GM18867 (cell line): ENCODE measurements around the gene KCNQ2.

Source experiments
- ATAC-seq: cut with Tn5 transposase; IDR thresholded peaks from one replicate; pipeline ENCODE4 v1.9.1; 2021; ENCODE audit warnings: mild to moderate bottlenecking, moderate library complexity; ENCODE audit not compliant: unreplicated experiment

The KCNQ2 gene

DNA sequence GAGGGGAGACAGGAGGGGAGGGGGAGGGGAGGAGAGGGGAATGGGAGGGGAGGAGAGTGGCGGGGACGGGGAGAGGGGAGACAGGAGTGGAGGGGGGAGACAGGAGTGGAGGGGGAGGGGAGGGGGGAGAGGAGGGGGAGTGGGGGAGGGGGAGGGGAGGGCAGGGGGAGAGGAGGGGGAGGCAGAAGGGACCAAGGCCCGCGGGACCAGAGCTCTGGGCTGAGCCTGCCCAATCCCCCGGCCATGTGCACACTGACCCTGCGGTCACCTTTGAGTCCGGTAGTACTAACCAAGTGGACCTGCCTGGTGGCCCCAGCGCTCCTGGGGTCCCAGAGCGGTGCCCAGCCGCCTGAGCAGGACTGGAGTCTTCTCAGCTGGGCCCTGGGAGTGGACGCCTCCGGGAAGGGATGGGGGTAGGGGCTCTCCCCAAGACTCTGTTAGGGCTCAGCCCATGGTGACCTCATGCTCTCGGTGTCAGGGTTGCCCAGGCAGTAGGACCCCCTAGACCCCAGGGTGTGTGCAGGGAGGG, 471 bp upstream of the KCNQ2 start:
- ATAC-seq: no peak

DNA sequence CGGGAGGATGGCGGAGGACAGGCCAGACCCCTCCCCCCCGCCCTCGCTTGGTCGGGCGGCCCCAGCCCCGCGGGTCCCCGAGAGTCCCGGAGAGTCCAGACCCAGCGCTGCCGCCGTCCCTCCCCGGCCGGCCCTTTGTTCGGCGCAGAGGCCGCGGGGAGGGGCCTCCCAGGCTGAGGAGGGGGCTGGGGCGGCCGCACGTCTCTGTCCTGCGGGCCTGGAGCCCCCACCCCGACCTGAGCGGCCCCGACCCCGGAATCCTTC, 806 bp downstream of the KCNQ2 start:
- ATAC-seq: no peak

DNA sequence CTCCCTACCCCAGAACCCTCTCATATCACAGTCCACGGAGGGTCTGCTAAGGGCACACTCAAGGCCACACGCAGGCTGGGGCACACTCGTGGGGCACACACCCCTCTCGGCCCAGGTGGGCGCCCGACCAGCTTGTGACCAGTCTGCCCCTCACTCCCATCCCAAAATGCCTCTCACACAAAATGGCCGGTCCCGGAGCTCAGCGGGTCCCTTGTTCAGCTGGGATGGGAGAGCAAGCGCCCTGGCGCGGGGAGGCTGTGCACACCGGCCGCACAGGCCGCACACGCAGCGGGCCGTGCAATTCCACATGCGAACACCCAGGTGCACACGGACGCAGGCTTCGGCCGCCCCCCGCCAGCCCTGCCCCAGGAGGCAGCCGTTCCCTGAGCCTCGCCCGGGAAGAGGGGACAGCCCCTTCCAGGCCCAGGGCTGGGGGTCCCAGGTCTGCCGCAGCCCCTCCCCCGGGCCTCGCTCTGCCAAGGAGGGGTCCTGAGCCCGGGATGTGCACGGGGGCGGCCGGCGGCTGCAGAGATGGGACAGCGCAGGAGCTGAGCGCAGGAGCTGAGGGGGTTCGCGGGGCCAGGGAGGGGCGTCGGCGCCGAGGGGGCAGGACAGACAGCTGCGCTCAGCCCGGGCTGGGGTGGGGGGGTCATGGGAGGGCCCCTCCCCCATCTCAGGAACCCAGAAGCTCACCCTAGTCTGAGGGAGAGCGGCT, 1.3 kb downstream of the KCNQ2 start:
- ATAC-seq: no peak

DNA sequence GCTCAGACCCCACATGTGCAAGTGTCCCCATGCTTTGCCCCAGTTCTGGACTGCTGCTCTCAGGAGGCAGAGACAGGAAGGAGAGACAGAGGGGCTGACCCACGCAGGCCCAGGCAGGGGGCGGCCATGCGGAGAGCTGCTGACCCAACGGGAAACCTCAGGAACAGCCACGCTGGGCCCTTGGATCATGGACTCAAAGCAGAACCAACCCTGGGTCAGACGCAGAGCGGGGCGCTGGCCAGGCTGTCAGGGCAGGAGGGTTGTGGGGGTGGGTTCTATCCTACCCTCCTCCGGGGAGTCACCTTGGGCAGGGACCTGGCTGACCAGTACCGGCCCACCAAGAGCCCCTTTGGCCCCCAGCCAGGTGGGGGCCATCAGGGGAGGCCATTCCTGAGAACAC, 2.0 kb downstream of the KCNQ2 start:
- ATAC-seq: no peak

DNA sequence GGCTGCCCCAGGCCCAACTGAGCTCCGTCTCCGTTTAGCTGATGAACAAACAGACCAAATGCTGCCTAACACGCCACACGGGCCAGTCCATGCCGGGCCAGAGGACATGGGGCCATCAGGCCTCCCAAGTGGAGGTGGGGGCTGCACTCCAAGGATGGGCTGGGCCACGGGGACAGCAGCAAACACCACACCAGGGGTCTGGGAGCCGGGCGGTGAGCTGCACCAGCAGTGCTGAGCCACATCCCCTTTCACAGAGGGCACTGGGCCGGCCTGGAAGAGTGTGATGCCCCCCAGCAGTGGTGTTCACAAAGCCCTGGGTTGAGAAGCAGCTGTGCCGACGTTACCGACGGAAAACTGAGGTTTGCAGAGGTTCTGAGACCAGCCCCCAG, 2.7 kb downstream of the KCNQ2 start:
- no peak for ATAC-seq

DNA sequence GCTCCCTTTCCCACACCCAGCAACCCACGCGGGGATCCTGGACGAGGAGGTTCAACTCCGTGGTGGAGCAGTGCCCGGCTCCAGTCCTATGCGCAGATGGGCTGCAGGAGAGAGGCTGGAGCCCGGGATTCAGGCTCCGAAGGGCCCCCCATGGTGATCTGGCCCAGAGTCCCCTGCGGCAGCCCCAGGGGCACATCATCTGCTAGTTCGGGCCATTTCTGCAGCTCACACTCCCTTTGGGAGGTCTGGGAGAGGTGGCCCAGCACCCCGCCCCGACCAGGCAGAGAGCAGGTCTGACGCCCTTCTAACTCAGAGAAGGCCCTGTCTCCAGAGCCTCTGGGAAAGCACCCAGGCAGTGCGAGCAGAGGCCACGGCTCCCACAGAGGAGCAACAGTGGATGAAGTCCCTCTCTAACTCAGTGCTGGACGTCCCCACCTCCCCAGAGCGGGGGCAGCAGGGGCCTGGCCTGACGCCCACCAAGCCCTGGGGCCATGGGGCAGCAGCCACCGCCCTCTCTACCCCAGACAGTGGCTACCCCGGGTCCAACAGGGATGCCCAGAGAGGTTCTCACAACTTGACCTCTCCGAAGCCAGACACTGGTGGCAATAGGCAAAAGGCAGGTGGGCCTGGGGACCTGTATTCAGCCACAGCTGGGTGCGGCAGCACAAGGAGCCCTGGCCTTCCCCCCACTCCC, 3.3 kb downstream of the KCNQ2 start:
- no peak for ATAC-seq

DNA sequence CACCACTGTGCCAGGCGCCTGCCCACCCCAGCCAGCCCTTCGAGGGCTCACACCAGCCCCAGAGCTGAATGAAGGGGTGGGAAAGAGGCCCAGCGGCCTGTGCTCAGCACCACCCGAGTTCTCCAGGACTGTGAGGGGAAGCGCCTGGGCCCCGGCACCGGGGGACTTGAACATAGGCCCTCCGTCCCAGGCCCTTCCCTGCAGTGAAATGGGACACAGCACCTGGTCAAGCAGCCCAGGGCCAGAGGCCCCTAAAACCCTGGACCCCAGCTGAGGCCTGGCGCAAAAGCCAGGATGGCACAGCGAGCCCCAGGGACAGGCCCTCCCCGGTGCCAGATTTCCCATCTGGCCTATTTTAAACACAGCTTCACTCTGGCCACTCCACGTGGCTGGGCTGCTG, 4.0 kb downstream of the KCNQ2 start:
- ATAC-seq: no peak

DNA sequence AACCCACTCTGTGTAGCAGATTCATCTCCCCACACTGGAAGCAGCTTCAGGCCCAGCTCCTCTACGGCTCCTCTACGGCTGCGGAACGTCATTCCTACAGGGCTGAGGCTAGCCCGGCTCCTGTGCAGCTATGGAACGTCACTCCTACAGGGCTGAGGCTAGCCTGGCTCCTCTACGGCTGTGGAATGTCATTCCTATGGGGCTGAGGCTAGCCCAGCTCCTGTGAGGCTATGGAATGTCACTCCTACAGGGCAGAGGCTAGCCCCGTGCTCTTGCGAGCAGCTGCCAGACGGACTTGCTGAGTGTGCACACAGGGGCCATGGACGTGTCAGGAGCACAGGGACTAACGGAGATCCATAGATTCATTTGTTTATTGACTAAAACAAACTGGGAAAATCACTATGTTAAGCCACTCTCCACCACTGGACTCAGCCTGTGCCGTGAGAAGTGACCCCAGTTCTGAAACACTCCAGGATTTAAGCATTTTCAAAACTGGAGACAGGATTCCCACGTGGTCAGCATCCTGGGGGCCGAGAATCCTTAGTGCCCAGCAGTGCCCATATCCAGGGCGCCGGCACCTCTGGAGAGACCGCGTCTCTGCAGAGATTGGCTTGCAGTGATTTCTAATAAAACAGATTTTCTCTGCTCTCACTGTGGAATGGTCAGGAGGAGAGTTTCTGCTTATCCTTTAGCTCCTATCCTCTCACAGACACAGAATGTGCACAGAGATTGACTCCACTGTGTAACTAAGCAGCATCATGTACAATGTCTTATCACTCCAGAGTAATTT, 5.0 kb downstream of the KCNQ2 start:
- no peak for ATAC-seq

DNA sequence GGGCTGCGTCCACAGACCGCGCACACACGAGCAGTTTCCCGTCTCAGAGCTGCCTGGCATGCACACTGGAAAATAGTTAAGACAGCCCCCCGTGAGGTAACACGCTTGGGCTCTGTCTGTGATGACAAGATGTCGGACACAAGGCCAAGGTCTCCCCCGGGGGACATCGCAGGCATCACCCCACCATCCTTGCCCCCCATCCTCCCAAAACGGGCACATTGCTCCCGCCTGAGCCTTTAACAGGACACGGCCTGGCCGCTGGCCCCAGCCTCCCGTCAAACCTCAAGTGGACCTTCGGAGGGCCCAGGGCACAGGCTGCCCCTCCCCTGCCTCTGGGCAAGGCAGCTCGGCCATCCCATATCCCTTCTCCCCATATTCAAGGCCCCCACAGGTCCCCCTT, 5.6 kb downstream of the KCNQ2 start:
- no peak for ATAC-seq

DNA sequence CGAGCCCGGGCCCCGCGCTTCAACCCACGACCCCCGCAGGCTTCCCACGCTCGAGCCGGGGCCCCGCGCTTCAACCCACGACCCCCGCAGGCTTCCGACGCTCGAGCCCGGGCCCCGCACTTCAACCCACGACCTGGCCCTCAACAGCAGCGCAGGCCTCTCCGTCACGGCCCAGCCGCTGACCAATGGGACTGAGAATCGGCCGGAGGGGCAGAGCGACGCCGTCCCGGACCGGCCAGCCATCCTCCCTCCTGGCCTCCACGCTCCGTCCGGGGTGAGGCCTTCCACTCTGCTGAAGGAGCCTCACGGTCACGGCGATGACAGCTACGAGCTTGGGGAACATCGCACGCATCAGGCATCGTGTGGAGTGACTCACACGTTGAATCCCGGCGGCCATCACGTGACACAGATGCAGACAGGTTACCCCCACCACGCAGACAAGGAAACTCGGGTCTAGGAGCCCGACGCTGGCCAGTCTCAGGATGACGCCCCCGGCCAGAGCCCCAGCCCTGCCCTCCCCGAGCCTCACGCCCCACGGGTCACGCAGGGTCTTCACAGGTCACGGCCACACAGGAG, 6.1 kb downstream of the KCNQ2 start:
- no peak for ATAC-seq

DNA sequence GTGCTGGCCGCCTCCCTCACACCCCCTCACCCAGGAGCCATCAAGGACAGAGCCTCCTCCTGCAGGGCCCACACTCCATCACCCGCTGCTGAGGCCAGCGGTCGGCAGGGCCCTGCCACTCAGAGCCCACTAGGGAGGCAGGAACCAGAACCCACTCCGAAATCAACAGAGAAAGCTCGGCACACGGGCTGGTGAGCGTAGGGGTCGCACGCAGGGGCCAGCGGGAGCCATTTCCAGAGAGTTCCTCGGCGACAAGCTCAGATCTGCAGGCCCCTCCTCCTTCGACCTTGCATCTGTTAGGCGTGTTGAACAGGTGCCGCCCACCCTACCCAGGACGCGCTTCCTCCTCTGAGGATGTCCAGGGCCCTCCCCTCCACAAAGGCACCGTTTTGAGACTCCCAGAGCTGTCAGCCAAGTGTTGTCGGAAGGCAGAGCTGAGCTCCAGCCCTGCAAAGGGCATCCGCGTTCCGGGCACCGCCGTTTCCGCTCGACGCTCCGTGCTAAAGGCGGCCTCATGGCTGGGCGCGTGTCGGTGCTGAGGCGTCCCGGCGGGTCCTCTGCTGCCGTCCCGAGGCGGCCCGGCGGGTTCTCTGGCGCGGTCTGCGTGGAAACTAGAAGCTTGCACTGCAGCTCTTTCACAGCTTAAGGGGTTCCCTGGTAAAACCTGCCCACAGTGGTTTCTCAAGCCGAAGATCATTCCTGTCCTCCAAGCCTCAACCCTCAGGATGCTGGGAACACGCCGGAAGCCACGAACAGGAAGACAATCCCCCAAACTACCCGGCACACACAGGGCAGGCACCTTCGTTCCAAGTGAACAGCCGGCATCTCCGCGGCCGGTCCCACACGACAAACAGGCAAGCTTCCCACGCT, 6.8 kb downstream of the KCNQ2 start:
- no peak for ATAC-seq

DNA sequence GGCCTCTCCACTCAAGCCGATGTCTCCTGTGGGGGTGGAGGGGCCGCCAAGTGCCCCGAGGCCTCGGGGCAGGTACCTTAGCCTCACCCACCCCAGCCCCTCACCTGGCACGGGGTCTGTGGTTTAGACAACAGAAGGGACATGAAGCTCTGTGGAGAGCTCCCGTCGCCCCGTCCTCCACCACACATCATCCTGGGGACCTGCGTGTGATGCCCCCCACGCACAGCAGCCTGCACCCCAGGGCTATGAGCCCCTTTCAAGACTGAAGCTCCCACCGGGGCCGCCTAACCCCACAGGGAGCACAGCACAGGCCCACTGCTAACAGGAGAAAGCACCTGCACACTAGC, 8.2 kb downstream of the KCNQ2 start:
- no peak for ATAC-seq

DNA sequence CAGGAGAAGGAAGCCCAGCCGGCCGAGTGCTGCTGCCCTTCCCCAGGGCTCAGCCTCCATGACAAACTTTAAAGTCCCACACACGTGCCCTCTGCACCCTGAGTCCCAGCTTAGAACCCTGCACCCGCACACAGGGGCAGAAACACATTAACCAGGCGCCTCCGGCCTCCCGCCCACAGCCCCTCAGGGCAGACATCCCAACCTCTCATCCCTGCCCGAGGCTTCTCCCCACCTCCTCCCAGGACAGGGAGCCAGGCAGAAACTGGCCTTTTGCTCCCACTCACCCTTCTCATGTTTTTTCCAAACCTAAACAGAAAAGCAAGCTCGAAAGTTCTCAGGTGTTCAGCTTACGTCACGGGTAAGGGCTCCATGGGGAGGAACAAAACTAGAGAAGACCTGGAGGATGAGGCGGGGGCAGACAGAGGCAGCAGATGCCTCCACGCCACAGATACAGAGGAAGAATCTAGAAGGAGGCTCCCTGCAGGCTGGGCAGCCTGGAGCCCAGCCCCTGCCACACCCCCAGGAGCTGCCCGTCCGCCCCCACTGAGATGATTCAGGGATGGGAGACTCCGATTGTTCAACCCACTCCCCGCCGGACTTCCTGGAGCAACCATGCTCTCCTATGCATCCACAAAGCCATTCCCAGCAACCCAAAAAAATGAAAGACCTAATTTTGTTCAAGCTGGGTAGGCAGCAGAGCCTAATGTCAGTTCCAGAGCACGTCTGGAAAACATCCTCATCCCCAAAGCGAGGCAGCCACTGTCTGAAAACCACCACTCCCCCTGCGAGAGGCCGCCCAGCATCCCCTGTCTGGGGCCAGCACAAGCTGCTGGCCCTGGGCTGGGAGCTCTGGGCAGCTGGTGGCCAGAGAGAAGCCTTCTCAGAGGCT, 8.8 kb downstream of the KCNQ2 start:
- ATAC-seq: no peak

DNA sequence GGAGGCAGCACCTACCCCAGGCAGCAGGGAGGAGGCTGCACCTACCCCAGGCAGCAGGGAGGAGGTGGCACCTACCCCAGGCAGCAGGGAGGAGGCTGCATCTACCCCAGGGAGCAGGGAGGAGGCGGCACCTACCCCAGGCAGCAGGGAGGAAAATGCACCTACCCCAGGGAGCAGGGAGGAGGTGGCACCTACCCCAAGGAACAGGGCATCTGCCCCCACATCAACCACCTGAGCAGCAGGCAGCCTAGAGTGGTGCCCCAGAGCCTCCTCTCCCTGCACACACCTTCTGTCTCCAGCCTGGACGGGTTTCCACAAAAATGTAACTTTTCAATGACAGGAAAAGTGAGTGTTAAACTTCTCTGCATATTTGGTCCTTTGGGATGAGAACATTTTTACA, 10.2 kb downstream of the KCNQ2 start:
- ATAC-seq: no peak

DNA sequence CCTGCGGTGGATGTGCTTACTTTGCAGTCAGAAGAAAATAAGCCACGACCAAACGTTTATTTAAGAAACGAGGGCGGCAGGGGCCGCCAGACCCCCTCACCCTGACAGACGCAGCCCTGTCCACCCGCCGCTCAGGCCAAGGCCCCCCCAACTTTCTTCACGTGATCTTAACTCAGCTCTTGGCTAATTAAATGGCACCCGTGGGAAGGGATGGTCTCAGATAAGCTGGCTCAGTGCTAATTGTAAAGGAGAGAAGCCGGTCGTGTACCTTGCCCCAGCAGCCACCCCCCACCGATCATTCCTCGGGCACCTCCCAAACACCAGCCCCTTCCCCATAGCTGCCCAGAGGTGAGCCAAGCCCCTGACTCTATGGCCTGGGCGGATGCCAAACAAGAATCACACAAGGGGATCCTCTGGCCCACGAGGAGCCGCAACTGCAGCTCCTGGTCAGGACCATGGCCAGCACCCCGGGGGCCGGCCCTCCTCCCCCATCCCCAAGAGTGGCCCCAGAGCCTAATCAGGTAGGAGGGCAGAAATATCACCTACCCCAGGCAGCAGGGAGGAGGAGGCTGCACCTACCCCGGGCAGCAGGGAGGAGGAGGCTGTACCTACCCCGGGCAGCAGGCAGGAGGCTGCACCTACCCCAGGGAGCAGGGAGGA, 11.2 kb downstream of the KCNQ2 start:
- no peak for ATAC-seq

DNA sequence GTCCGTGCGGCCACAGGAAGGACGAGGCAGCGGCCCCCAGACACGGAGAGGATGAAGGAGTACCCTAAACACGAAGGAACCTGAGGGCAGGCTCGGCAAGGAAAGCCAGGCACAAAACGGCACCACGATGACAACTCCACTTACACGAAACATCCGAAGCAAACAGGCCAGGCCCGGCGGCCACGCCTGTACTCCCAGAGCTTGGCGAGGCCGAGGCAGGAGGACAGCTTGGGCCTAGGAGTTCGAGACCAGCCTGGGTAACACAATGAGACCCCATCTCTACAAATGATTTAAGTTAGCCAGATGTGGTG, 13.4 kb downstream of the KCNQ2 start:
- no peak for ATAC-seq

DNA sequence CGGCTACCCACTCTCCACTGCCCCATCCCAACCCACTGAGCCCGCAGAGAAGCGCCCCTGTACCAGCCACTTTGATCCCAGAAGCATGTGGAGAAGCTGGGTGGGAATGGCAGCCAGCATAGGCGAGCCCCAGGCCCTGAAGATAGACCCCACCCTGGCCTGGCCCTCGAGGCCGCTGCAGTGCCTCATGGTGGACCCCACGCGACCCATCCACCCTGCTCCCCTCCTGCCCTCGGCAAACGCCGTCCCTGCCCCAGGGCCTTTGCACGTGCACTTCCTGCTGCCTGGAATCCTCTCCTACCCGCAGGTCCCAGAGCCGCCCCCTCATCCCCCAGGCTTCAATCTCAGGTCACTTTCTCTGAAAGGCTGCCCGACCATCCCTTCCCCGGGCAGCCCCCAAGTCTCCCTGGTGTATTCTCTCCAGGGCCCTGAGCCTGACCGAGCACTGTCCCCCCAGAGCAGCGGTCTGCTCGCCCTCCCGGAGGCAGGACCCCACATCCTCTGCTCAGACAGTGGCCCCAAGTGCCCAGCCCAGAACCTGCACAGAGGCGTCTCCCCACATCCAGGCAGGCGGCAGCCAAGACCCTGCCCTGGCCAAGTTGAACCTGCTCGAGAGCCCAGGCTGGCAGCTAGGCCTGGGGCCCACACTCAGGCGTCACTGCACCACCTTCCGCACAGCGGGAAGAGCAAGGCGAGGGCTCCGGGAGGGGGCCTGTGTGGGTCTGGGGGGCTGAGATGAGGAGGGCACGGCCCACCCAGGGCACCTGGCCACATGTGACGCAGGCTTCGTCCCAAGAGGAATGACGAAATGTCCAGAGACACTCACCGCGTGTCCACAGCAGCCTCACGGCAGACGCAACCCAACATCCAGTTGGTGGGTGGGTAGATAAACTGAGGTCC, 14.0 kb downstream of the KCNQ2 start:
- no peak for ATAC-seq

DNA sequence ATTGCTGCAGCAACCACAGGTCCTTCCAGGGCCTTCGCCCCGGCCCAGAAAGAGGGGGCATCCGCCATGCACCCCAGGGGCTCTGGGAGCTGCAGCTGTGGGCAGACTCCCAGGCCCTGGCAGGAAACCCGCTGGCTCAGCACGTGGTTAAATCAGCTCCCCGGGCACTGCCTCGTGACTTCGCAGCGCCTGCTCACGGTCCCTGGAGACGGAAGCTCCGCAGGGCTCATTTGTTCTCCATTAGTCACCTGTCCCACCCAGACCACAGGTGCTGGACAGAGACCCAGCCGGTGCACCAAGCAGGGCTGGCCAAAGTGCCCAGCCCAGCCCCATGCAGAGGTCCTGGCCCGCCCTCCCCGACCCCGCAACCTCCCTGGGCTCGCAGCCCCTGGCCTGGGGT, 14.7 kb downstream of the KCNQ2 start:
- ATAC-seq: no peak
